Measurements from ENCODE around the gene RNF144A.

RNF144A gene

DNA sequence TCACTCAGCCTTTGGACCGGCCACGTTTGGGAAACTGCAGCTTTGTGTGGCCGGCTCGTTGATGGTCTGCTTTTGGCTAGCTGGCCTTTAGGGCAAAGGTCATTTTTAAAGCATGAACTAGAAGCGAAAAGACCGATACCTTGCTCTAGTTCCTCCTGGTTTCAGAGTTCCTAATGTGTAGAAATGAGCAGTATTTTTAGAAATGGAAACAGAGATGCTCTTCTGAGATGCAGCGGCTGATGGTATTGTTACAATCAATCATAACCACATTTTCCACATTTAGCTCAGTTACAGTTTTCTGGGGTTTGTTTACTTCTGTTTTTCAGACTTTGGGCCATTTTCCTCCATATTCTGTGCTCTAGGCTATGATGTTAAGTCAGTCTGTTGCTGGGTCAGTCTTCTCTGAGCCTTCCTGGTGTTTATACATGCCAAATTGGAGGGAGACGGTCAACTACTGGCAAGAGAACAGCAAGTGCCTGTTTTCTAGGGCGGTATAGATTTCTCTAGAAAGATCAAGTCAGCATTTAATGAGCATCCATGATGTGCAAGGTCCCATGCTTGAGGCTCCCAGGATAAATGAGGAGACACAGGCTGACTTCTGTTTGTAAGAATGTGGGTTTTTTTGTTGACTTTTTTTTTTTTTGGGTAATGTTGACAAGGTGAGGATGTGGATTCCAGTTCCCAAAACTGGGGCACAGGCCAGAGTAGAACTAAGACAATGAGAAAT lies 28.0 kb downstream of the RNF144A start:
- Histone ChIP-seq H3K9me2 (replicated peaks; ENCODE audit: low read depth, low read length) (no peaks in the 10 kb centered on the region), H3K4me2 (ENCODE audit: low read depth, low read length, poor library complexity, severe bottlenecking) (no peak overlapping the region), H3K27me3 (ENCODE audit: insufficient read depth, low read length, poor library complexity, severe bottlenecking) (no peaks in the 10 kb centered on the region), H3K4me3 (ENCODE audit: low read length, poor library complexity, severe bottlenecking) (no peak overlapping the region), H3F3A (ENCODE audit: low read depth) (no peaks in the 10 kb centered on the region), H3K79me2 (ENCODE audit: insufficient read depth, low read length) (no peaks in the 10 kb centered on the region; the same call in 1 of the 2 replicates), H3K4me1 (ENCODE audit: insufficient read depth, low read length, poor library complexity, severe bottlenecking) (no peaks in the 10 kb centered on the region), H3K36me3 (ENCODE audit: insufficient read depth, low read length) (peaks cover 21% of the 10 kb centered on the region; the same call in 1 of the 2 replicates), H4K20me1 (ENCODE audit: insufficient read depth, low read length, poor library complexity, severe bottlenecking) (no peaks in the 10 kb centered on the region), H3K9me3 (ENCODE audit: insufficient read depth, low read depth, low read length) (no peaks in the 10 kb centered on the region), H3K9ac (ENCODE audit: low read depth, low read length, poor library complexity, severe bottlenecking) (no peak overlapping the region), H2AFZ (ENCODE audit: low read length) (no peak overlapping the region)
- TF ChIP-seq EZH2phosphoT487 (IDR thresholded peaks at IDR 0.05; ENCODE audit: borderline replicate concordance), result no peak
- TF ChIP-seq, protein P1, sequence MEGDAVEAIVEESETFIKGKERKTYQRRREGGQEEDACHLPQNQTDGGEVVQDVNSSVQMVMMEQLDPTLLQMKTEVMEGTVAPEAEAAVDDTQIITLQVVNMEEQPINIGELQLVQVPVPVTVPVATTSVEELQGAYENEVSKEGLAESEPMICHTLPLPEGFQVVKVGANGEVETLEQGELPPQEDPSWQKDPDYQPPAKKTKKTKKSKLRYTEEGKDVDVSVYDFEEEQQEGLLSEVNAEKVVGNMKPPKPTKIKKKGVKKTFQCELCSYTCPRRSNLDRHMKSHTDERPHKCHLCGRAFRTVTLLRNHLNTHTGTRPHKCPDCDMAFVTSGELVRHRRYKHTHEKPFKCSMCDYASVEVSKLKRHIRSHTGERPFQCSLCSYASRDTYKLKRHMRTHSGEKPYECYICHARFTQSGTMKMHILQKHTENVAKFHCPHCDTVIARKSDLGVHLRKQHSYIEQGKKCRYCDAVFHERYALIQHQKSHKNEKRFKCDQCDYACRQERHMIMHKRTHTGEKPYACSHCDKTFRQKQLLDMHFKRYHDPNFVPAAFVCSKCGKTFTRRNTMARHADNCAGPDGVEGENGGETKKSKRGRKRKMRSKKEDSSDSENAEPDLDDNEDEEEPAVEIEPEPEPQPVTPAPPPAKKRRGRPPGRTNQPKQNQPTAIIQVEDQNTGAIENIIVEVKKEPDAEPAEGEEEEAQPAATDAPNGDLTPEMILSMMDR (conservative IDR thresholded peaks at IDR 0.05; ENCODE audit: low read length), result no peak

DNA sequence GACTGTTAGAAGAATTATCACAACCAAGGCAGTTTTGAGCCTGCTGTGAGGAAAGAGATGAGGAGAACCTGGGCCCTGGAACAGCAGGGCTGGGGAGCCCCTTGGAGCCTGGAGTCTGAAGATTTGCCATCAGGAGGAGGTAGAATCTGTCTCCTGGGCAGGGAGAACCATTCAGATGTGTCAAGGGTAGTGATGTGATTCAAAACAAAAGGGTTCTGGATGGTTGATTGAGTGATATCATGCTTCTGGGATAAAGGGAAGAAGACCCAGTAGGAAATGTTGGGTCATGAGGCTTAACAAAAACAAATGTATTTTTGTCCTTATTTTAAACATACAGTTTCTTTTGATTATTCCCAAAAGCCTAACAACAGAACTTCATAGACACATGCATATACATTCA lies 28.6 kb downstream of the RNF144A start:
- H3K4me3 ChIP-seq (ENCODE audit: low read length, poor library complexity, severe bottlenecking), result no peak overlapping the region
- no peak overlapping the region for H2AFZ ChIP-seq (ENCODE audit: low read length)
- H3K36me3 ChIP-seq (ENCODE audit: insufficient read depth, low read length), result peaks cover 21% of the 10 kb centered on the region; the same call in 1 of the 2 replicates
- no peaks in the 10 kb centered on the region for H3K9me3 ChIP-seq (ENCODE audit: insufficient read depth, low read depth, low read length)
- H3K79me2 ChIP-seq (ENCODE audit: insufficient read depth, low read length), result no peaks in the 10 kb centered on the region; the same call in 1 of the 2 replicates
- no peak overlapping the region for H3K9ac ChIP-seq (ENCODE audit: low read depth, low read length, poor library complexity, severe bottlenecking)
- H3K27me3 ChIP-seq (ENCODE audit: insufficient read depth, low read length, poor library complexity, severe bottlenecking), result no peaks in the 10 kb centered on the region
- no peaks in the 10 kb centered on the region for H3F3A ChIP-seq (ENCODE audit: low read depth)
- no peaks in the 10 kb centered on the region for H3K4me1 ChIP-seq (ENCODE audit: insufficient read depth, low read length, poor library complexity, severe bottlenecking)
- TF ChIP-seq, protein P1 (conservative IDR thresholded peaks at IDR 0.05; ENCODE audit: low read length), result no peak
- TF ChIP-seq EZH2phosphoT487 (IDR thresholded peaks at IDR 0.05; ENCODE audit: borderline replicate concordance), result no peak
- H3K9me2 ChIP-seq (replicated peaks; ENCODE audit: low read depth, low read length), result no peaks in the 10 kb centered on the region
- no peaks in the 10 kb centered on the region for H4K20me1 ChIP-seq (ENCODE audit: insufficient read depth, low read length, poor library complexity, severe bottlenecking)
- H3K4me2 ChIP-seq (ENCODE audit: low read depth, low read length, poor library complexity, severe bottlenecking), result no peak overlapping the region

- no peak overlapping the region for H3K4me2 ChIP-seq (ENCODE audit: low read depth, low read length, poor library complexity, severe bottlenecking)
- H3K79me2 ChIP-seq (ENCODE audit: insufficient read depth, low read length), result no peaks in the 10 kb centered on the region
- no peaks in the 10 kb centered on the region for H3K4me1 ChIP-seq (ENCODE audit: insufficient read depth, low read length, poor library complexity, severe bottlenecking)
- H3F3A ChIP-seq (ENCODE audit: low read depth), result no peaks in the 10 kb centered on the region
- H3K9me3 ChIP-seq (ENCODE audit: insufficient read depth, low read depth, low read length), result no peaks in the 10 kb centered on the region
- H3K9ac ChIP-seq (ENCODE audit: low read depth, low read length, poor library complexity, severe bottlenecking), result no peak overlapping the region
- no peaks in the 10 kb centered on the region for H4K20me1 ChIP-seq (ENCODE audit: insufficient read depth, low read length, poor library complexity, severe bottlenecking)
- H3K36me3 ChIP-seq (ENCODE audit: insufficient read depth, low read length), result peaks cover 17% of the 10 kb centered on the region; the same call in 1 of the 2 replicates
- H3K27me3 ChIP-seq (ENCODE audit: insufficient read depth, low read length, poor library complexity, severe bottlenecking), result no peaks in the 10 kb centered on the region
- no peak overlapping the region for H2AFZ ChIP-seq (ENCODE audit: low read length)
- no peak overlapping the region for H3K4me3 ChIP-seq (ENCODE audit: low read length, poor library complexity, severe bottlenecking)
- TF ChIP-seq, protein P1 (conservative IDR thresholded peaks at IDR 0.05; ENCODE audit: low read length), result no peak
- TF ChIP-seq EZH2phosphoT487 (IDR thresholded peaks at IDR 0.05; ENCODE audit: borderline replicate concordance), result no peak
- no peaks in the 10 kb centered on the region for H3K9me2 ChIP-seq (replicated peaks; ENCODE audit: low read depth, low read length)
Measured at GRCh38 chr2:6946722-6947121, 29.5 kb downstream of the RNF144A start.
